HG03442 (cell line): ENCODE measurements around the gene ZNF785.
A peak's percentile ranks its signal among the peaks of the same experiment; 100 is the strongest.
"Not testable (repeated sequence)": the region's sequence is repeated elsewhere in the genome, so short reads cannot be mapped to it uniquely, and the experiment has no call there.

Source experiments
- ATAC-seq: cut with Tn5 transposase; IDR thresholded peaks from one replicate; pipeline ENCODE4 v1.9.1; 2021; ENCODE audit warnings: mild to moderate bottlenecking, moderate library complexity; ENCODE audit not compliant: unreplicated experiment

Gene ZNF785

GRCh38 chr16:30585400-30586191 is at the start of gene ZNF785:
Gene ZNF785, minus strand, starts transcription at chr16:30585697. Its CDS starts 86 bp downstream, at chr16:30585611.
- ATAC-seq = peak; percentile 89

- no peak for ATAC-seq
Measured at GRCh38 chr16:30633526-30633925, 48.0 kb upstream of the ZNF785 start.

GRCh38 chr16:30632454-30632853 is 47.0 kb upstream of the ZNF785 start:
- not testable (repeated sequence) for ATAC-seq

- no peak for ATAC-seq
Measured at GRCh38 chr16:30628628-30629540, 43.4 kb upstream of the ZNF785 start.

GRCh38 chr16:30626236-30626635 is 40.7 kb upstream of the ZNF785 start:
- no peak for ATAC-seq

- no peak for ATAC-seq
Measured at GRCh38 chr16:30623536-30624283, 38.2 kb upstream of the ZNF785 start.

- ATAC-seq = no peak
Measured at GRCh38 chr16:30622455-30623032, 37.0 kb upstream of the ZNF785 start.

GRCh38 chr16:30621765-30622164 is 36.3 kb upstream of the ZNF785 start:
- ATAC-seq = no peak

GRCh38 chr16:30620169-30620568 is 34.7 kb upstream of the ZNF785 start:
- no peak for ATAC-seq

GRCh38 chr16:30619638-30620037 is 34.1 kb upstream of the ZNF785 start:
- no peak for ATAC-seq

GRCh38 chr16:30619202-30619601 is 33.7 kb upstream of the ZNF785 start:
- ATAC-seq = no peak

- ATAC-seq = no peak
Measured at GRCh38 chr16:30615358-30616091, 30.0 kb upstream of the ZNF785 start.

- ATAC-seq = peak; percentile 86
Measured at GRCh38 chr16:30609926-30610839, 24.7 kb upstream of the ZNF785 start, which contains the start of gene ZNF689. Gene ZNF689, minus strand, starts transcription at chr16:30610389. Its CDS starts 348 bp downstream, at chr16:30610041.

GRCh38 chr16:30609002-30609925 is 23.8 kb upstream of the ZNF785 start:
- peak; percentile 20 for ATAC-seq

- ATAC-seq = no peak
Measured at GRCh38 chr16:30606004-30606403, 20.5 kb upstream of the ZNF785 start.

- ATAC-seq = no peak
Measured at GRCh38 chr16:30605158-30605557, 19.7 kb upstream of the ZNF785 start.

GRCh38 chr16:30604316-30604947 is 18.9 kb upstream of the ZNF785 start:
- ATAC-seq = no peak
